Sigmoid colon (tissue), 7 donors: ENCODE measurements around the gene ZNF593OS. TPM values are rescaled to one million over a fixed set of nuclear protein-coding genes. Genes with fewer than 3 reads are reported as not detected.

ENCODE experiments used
- DNase-seq: peaks from one replicate; pipeline ENCODE4 v3.0.0-alpha.2; 2019
- H3K27ac ChIP-seq, 4 donors: fragments of 200-600 bp; sonication (generic); one replicate each; pipeline ENCODE4 v1.5.1; 2016 to 2019; ENCODE audit warnings: mild to moderate bottlenecking in 1 of 4
- H3K27me3 ChIP-seq, 3 donors: fragments of 200-600 bp; sonication (generic); one replicate each; pipeline ENCODE4 v1.5.1; 2019; ENCODE audit warnings: mild to moderate bottlenecking in 1 of 3
- H3K36me3 ChIP-seq, 4 donors: fragments of 200-600 bp; sonication (generic); one replicate each; pipeline ENCODE4 v1.5.1; 2016 to 2019
- H3K4me1 ChIP-seq, 4 donors: fragments of 200-600 bp; sonication (generic); one replicate each; pipeline ENCODE4 v1.5.1; 2017 to 2019
- H3K4me3 ChIP-seq, 4 donors: fragments of 200-600 bp; sonication (generic); one replicate each; pipeline ENCODE4 v1.5.1; 2017 to 2019; ENCODE audit warnings: mild to moderate bottlenecking in 2 of 4, moderate library complexity in 1 of 4
- H3K9me3 ChIP-seq, 4 donors: fragments of 200-600 bp in 3 of 4; sonication (generic) in 3 of 4; one replicate each; pipeline versions ENCODE4 v1.5.1 to v1.6.1; 2013 to 2019
- CTCF ChIP-seq, 4 experiments: fragments of 450-650 bp in 3 of 4; fragments of 200-600 bp in 1 of 4; IDR thresholded peaks; one replicate each; pipeline ENCODE4 v1.5.1; 2016 to 2019; ENCODE audit warnings: antibody characterized with exemption in 4 of 4, mild to moderate bottlenecking in 3 of 4, moderate library complexity in 2 of 4
- EP300 ChIP-seq, 4 donors: sonication (generic); formaldehyde crosslinking; IDR thresholded peaks; one replicate each; pipeline ENCODE4 v1.6.1; 2017; ENCODE audit warnings: antibody characterized with exemption in 4 of 4
- POLR2A ChIP-seq, 2 donors: fragments of 450-650 bp; IDR thresholded peaks; one replicate each; pipeline ENCODE4 v1.6.1; 2016; ENCODE audit warnings: antibody characterized with exemption in 2 of 2, mild to moderate bottlenecking in 2 of 2, moderate library complexity in 2 of 2
- POLR2AphosphoS5 ChIP-seq, 4 donors: sonication (generic); formaldehyde crosslinking; IDR thresholded peaks; one replicate each; pipeline ENCODE4 v1.6.1; 2017; ENCODE audit warnings: antibody characterized with exemption in 4 of 4
- WGBS, 2 donors: extraction: QIAGEN DNeasy Blood & Tissue Kit; methylation state at CpG; one replicate each; pipeline ENCODE4 v1.1.7; 2013; 5-methylcytosine and 5-hydroxymethylcytosine counted together
- intact Hi-C: fragments of 100-400 bp; cut with DNase I; formaldehyde crosslinking; loops from one replicate; pipeline ENCODE4 v1.15.1; 2023
- polyA plus RNA-seq, 3 donors: library from polyadenylated mRNA; stranded (reverse); fragments of 200-250 nt; gene quantifications; one replicate each; pipeline ENCODE4 v1.2.3, GENCODE V29; 2013
- total RNA-seq, 4 donors: library from RNA; depleted of rRNA; stranded (reverse); fragments of >200 nt; gene quantifications; one replicate each; pipeline ENCODE4 v1.1.0, GENCODE V29; 2016
- donor health status: healthy with polysubstance abuse.
- donor health status: Bipolar disorder and iron deficiency.
- donor health status: healthy.

ZNF593OS gene
- total and polyA plus RNA-seq, 7 donors, result 0.13 TPM; not detected in 6

DNA sequence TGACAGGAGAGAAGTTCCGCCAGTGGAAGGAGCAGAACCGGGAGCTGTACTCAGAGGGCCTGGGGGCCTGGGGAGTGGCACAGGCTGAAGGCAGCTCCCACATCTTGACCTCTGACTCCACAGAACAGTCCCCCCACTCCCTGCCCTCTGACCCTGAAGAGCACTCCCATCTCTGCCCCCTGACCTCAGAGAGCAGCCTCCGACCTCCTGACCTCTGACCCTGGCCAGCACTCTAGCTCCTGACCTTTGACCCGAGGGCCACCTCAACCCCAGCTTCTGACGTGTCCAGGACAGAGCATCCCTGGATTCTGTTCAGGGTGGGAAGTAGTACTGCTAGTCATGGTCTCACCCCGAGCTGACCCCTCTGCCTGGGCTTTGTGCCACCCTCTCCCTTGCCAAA is 17.7 kb upstream of the ZNF593OS start:
- no peak for DNase-seq
- TF ChIP-seq EP300 (IDR thresholded peaks at IDR 0.05), result no peak
- TF ChIP-seq CTCF (IDR thresholded peaks at IDR 0.05), result no peak
- TF ChIP-seq POLR2A (IDR thresholded peaks at IDR 0.05), result no peak
- no peak for TF ChIP-seq POLR2AphosphoS5 (IDR thresholded peaks at IDR 0.05)
- Histone ChIP-seq H3K4me3 (no peak overlapping the region), H3K36me3 (no peaks in the 10 kb centered on the region), H3K4me1 (no peaks in the 10 kb centered on the region), H3K27me3 (no peaks in the 10 kb centered on the region), H3K9me3 (no peaks in the 10 kb centered on the region), H3K27ac (no peak overlapping the region)
- intact Hi-C loops, result no loop called here
- WGBS, 2 donors, result 80 to 81% methylated on average over 6 of the region's 6 CpGs

DNA sequence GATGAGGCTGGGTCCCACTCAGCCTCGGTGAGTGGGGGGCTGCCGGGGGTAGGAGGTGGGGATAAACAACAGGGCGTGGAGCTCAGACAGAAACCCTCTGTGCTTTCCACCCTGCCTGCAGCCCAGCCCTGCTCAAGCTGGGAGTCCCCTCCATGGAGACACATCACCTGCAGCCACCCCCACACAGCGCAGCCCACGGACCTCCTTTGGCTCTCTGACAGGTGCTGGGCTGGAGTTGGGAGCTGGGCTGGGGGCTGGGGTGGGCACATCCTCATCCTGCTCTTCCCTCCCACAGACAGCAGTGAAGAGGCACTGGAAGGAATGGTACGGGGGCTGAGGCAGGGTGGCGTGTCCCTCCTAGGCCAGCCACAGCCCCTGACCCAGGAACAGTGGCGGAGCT is 16.8 kb upstream of the ZNF593OS start:
- intact Hi-C loops, result no loop called here
- no peak for DNase-seq

DNA sequence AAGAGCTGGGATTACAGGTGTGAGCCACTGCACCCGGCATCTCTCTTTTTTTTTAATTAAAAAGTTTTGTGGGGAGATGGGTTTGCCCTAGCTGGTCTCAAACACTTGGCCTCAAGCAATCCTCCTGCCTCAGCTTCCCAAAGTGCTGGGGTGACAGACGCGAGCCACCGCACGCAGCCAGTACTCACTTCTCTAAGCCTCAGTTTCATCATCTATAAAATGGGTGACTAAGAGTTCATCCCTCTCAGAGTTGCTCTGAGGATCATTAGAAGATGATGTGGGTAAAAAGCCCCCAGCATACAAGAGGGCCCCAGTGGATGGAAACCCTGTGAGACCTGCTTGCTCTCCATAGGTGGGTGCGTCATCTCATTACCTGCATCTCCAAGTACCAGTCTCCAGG is 16.2 kb upstream of the ZNF593OS start:
- Histone ChIP-seq H3K4me3 (no peak overlapping the region), H3K36me3 (no peaks in the 10 kb centered on the region), H3K9me3 (no peaks in the 10 kb centered on the region), H3K27me3 (no peaks in the 10 kb centered on the region), H3K4me1 (no peaks in the 10 kb centered on the region), H3K27ac (no peak overlapping the region)
- TF ChIP-seq EP300 (IDR thresholded peaks at IDR 0.05) (no peak), POLR2AphosphoS5 (IDR thresholded peaks at IDR 0.05) (no peak), POLR2A (IDR thresholded peaks at IDR 0.05) (no peak), CTCF (IDR thresholded peaks at IDR 0.05) (no peak)
- intact Hi-C loops, result no loop called here
- WGBS, 2 donors, result 94 to 97% methylated on average over 6 of the region's 6 CpGs
- DNase-seq, result no peak

More for the DNA sequence above, 16.8 kb upstream of the ZNF593OS start:
- Histone ChIP-seq H3K27ac (no peak overlapping the region), H3K27me3 (no peaks in the 10 kb centered on the region), H3K9me3 (no peaks in the 10 kb centered on the region), H3K4me3 (no peak overlapping the region), H3K36me3 (no peaks in the 10 kb centered on the region), H3K4me1 (no peaks in the 10 kb centered on the region)
- 91 to 94% methylated on average over 8 of the region's 8 CpGs for WGBS, 2 donors
- TF ChIP-seq CTCF (IDR thresholded peaks at IDR 0.05), result no peak
- no peak for TF ChIP-seq POLR2A (IDR thresholded peaks at IDR 0.05)
- no peak for TF ChIP-seq EP300 (IDR thresholded peaks at IDR 0.05)
- TF ChIP-seq POLR2AphosphoS5 (IDR thresholded peaks at IDR 0.05), result no peak

DNA sequence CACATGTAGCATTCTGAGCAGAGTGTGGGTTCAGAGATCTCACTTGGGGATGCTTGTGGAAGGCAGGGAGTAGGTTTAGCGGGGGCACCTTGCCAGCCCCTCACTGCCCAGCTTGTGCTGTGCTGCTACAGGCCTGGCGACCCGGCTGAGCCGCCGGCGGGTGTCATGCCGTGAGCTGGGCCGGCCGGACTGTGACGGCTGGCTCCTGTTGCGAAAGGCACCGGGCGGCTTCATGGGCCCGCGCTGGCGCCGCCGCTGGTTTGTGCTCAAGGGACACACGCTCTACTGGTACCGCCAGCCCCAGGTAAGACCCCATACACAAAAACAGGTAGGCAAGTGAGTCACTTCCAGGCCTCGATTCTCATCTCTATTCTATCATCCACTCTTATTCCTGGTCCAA is 13.3 kb upstream of the ZNF593OS start:
- Histone ChIP-seq H3K36me3 (no peaks in the 10 kb centered on the region), H3K4me3 (no peak overlapping the region), H3K27ac (no peak overlapping the region), H3K4me1 (no peaks in the 10 kb centered on the region), H3K9me3 (no peaks in the 10 kb centered on the region), H3K27me3 (no peaks in the 10 kb centered on the region)
- TF ChIP-seq CTCF (IDR thresholded peaks at IDR 0.05) (no peak), POLR2AphosphoS5 (IDR thresholded peaks at IDR 0.05) (no peak), EP300 (IDR thresholded peaks at IDR 0.05) (no peak), POLR2A (IDR thresholded peaks at IDR 0.05) (no peak)
- intact Hi-C loops, result no loop called here
- 96% methylated on average over 21 of the region's 21 CpGs for WGBS, 2 donors
- DNase-seq, result no peak

- 94 to 97% methylated on average over 7 of the region's 7 CpGs for WGBS, 2 donors
Measured at GRCh38 chr1:26184086-26184485, 12.5 kb upstream of the ZNF593OS start.

More at GRCh38 chr1:26184086-26184485, 12.5 kb upstream of the ZNF593OS start:
- Histone ChIP-seq H3K27me3 (no peaks in the 10 kb centered on the region), H3K27ac (no peak overlapping the region), H3K4me3 (no peak overlapping the region), H3K9me3 (no peaks in the 10 kb centered on the region), H3K36me3 (no peaks in the 10 kb centered on the region), H3K4me1 (no peaks in the 10 kb centered on the region)
- DNase-seq, result no peak
- intact Hi-C loops, result no loop called here
- no peak for TF ChIP-seq CTCF (IDR thresholded peaks at IDR 0.05)
- TF ChIP-seq POLR2AphosphoS5 (IDR thresholded peaks at IDR 0.05), result no peak
- no peak for TF ChIP-seq POLR2A (IDR thresholded peaks at IDR 0.05)
- TF ChIP-seq EP300 (IDR thresholded peaks at IDR 0.05), result no peak
